SU-DHL-6 (cell line): ENCODE measurements around the gene C7orf25.

Source experiments
- CTCF ChIP-seq: fragments of 200-600 bp; sonication (generic); IDR thresholded peaks from one replicate; pipeline ENCODE4 v1.5.1; 2017; ENCODE audit warnings: antibody characterized with exemption, mild to moderate bottlenecking, low read length, moderate library complexity; ENCODE audit not compliant: insufficient read depth, poor library complexity, severe bottlenecking
- EZH2phosphoT487 ChIP-seq: fragments of 200-600 bp; sonication (generic), shearing (Covaris generic); conservative IDR thresholded peaks from 2 replicates; pipeline ENCODE4 v1.6.1; 2018; ENCODE audit warnings: mild to moderate bottlenecking, antibody characterized with exemption, low read length, moderate library complexity, mixed read lengths

- TF ChIP-seq CTCF, result no peak
- TF ChIP-seq EZH2phosphoT487, result no peak
Observed at GRCh38 chr7:42930889-42931288, 19.0 kb upstream of the C7orf25 start.
